ENCODE measurements around the gene OSBPL8.
"Not testable (repeated sequence)": the region's sequence is repeated elsewhere in the genome, so short reads cannot be mapped to it uniquely, and the experiment has no call there.

The OSBPL8 gene

DNA sequence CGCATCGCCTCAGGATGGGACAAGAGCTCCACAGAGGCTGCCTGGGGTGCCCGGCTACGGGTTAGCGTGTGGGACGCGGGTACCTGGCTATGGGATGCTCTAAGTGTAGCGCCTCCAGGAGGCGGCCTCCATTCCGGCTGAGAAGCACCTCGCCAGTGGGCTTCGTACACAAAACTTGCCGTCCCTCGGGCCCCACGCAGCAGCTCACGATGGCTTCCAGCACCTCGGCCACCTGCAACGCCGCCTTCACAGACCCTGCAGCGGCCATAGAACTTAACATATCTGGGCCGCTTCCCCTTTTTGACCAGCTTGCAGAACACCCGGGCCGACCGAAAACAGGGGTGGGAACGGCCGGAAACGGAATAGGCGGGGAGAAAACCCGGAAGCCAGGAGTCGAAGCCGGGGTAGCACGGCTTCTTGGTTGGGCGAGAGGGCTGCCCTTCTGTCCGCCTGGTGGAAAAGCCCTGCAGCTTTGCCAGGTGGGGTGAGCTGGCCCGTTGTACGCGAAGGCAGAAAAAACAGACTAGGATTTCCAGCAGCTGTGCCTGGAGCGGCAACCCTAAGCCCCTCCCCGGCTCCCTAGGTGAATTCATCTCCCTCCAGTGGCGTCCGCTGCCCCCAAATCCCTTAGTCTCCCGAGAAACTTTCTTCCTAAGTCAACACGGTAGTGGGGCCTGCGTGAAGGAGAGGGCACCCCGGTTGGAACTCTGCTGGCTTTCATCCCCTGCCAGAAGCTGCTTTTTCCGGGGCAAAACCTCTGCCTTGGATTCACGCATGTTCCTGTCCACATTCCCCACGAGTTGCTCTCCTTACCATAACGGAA is 211.3 kb downstream of the OSBPL8 start, which contains the start of gene BBS10:
BBS10 (minus strand) TSS at position 337 of the 823 bp plus-strand sequence; CDS start at position 280, 57 bp downstream.
- peak; percentile 97 for DNase-seq (ENCODE audit: low spot score)

DNA sequence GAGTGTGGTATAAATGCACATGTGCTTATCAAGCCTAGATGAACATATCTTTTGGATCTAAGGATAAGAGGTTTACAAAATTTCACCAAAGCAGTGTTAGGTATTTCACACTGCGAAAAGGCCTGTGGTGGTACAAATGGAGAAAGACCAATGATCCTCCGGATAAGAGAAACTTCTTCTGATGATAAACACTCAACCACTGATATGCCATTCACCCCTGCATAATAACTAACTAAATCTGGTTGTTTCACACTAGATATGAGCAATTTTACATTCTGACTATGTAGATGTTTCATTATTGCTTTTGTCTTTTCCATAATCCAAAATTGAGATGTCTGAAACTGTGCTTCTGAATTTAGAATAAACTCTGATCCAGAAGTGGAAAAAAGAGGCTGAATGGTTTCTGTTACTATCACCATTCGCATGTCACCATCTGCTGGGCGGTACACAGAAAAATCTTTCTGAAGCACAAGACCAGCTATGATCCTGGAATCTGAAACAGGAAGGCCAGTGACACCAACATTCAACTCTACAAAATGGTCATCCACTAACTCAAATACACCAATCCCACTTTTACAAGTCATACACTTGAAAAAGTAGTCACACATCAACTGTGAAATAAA is 212.7 kb downstream of the OSBPL8 start:
- peak; percentile 66 for DNase-seq (ENCODE audit: low spot score)

DNA sequence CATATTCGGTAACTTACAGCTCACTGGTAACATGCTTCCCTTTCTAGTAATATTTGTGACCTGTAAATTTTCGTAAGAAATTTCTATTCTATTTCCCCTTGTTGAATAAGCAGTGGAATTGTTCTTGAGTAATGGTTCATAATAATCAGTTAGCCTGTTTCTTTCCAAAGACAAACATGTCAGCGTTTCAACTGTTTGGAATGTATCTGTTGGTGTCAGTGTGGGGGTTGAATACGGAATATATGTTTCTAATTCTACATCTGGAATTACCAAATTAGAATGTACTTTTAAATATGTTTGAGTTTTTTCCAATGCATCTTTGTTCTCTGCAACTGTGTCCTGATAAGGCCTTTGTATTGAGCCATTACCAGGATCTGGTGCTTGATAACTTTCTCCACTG is 213.3 kb downstream of the OSBPL8 start:
- DNase-seq (ENCODE audit: low spot score), result no peak

DNA sequence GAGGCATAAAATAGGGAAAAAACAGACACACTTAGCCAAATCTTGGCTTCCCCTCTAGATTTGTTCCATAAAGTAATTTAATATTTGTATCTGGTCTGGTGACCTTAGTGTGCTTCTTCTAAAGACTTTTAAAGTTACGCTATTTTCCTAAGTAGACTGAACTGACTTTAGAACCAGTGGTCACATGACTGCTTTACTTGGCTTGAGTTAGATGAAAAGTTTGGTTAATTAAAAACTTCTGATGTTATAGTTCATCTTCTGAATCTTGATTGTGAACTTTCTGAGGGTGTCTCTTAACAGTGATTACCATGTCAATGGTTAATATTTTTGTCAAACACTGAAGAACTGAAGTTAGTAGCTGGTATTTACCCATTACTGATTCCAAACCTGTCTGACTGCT is 214.0 kb downstream of the OSBPL8 start:
- DNase-seq (ENCODE audit: low spot score), result no peak

DNA sequence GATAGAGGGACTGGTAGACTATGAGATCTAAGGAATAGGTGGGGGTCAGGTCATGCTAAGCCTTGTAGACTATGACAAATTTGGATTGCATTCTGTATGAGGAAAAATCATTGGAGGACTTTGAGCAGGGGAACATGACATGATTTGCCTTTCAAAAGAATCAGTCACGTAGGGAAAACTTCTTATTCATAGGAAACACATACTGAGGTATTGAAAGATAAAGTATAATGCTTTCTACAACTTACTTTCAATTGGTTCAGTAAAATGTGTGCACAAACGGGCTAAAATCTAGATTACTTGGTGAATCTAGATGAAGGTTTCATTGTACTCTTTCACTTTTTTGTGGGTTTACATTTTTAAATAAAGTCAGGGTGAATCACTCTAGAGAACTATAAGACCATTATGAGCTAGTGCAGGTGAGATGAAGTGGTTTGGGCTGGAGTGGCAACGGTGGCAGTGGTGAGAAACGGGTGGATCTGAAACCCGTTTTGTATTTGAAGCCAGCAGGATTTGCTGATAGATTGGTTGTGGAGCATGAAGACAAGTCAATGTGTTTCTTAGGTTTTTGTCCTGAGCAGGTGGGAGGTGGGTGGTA is 218.0 kb downstream of the OSBPL8 start:
- DNase-seq (ENCODE audit: low spot score), result no peak

DNA sequence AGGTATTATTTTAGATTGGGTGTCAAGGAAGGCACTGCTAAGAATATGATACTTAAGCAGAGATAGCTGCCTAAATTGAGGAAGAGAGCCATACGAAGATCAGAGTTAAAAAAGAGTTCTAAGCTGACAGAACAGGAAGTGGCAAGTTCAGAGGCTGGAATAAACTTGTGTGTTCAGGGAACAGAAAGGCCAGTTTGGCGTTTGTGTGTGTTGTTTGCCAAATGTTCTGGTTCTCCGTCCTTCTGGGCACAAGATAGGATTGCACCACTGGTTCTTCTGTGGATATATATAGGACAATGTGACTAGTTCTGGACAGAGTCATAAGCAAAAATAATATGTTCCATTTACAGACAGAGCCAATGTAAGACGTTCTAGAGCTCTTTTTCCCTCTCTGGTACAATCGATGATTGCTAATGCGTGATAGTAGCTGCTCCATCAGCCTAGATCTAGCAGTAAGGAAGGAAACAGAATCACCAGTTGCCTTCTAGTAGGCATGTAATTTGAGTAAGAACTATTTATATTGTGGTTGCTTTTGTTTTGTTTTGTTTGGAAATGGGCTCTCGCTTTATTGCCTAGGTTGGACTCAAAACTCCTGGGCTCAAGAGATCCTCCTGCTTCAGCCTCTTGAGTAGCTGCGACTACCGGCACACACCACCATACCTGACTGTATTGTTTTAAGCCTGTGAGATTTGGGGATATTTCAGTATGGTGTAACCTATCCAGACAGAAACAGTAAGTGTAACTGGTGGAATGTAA is 218.7 kb downstream of the OSBPL8 start:
- DNase-seq (ENCODE audit: low spot score), result no peak

DNA sequence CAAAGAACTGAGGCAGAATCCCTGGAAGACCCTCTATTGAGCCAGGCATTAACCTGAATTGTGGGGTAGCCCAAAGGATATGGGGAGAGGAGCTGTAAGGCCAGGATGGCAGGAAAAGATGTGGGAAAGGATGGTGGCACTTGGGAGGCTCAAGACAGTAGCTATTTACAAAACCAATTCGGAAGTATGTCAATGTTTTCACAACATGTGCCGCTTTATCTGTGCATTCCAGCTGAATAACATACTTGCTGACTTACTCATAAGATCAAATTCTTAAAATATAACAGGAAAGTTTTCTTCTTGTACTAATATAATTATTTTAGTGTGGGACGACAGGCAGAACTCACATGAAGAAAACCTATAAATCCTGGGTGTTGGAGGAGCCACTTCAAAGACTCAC is 222.0 kb downstream of the OSBPL8 start:
- no peak for DNase-seq (ENCODE audit: low spot score)

DNA sequence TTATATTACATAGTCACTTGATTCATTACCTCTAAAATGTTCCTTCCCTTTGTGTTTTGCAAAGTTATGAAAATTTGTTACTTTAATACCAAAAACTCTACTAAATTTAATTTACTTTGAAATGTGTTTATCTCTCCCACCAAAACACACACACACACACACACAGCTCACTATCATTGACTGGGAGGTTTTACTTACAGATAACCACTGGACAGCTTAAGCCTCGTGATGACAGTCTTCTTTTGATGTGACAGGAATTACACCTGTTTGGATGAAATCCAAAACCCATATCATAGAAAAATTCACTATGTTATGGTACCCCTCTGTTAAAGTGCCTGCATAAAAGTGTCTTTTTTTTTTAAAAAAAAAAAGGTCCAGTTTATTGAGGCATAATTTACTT is 227.0 kb downstream of the OSBPL8 start:
- DNase-seq (ENCODE audit: low spot score), result no peak

DNA sequence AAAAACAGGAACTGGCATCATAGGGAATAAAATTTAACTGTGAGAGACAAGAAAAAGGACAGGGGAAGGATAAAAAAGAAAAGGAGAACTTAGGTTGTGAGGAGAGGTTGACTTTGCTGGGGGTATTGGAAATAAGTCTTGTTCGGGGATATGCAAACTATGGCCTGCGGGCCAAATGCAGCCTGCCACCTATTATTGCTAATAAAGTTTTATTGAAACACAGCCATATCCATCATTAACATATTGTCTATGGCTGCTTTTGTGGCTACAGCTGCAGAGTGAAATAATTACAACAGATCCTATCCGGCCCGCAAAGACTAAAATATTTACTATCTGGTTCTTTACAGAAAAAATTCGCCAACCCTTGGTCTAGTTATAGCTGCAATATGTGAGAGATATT is 230.0 kb downstream of the OSBPL8 start:
- no peak for DNase-seq (ENCODE audit: low spot score)

DNA sequence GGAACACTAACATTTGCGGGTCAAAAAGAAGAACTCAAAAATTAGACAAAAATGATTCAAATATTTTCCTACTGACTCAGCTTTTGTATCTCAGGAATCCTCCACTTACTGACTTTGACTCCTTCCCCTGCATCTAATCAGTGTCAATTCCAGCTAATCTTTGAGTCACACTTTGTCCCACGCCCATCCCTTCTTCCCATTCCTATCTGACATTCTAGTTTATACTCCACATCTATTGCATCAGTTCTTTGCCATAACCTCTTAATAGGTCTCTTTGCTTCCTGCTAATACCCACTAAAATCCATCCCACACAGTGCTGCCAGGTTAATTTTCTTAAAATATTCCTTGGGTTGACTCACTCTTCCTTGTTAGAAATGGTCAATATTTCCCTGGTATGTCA is 230.4 kb downstream of the OSBPL8 start:
- DNase-seq (ENCODE audit: low spot score), result no peak

DNA sequence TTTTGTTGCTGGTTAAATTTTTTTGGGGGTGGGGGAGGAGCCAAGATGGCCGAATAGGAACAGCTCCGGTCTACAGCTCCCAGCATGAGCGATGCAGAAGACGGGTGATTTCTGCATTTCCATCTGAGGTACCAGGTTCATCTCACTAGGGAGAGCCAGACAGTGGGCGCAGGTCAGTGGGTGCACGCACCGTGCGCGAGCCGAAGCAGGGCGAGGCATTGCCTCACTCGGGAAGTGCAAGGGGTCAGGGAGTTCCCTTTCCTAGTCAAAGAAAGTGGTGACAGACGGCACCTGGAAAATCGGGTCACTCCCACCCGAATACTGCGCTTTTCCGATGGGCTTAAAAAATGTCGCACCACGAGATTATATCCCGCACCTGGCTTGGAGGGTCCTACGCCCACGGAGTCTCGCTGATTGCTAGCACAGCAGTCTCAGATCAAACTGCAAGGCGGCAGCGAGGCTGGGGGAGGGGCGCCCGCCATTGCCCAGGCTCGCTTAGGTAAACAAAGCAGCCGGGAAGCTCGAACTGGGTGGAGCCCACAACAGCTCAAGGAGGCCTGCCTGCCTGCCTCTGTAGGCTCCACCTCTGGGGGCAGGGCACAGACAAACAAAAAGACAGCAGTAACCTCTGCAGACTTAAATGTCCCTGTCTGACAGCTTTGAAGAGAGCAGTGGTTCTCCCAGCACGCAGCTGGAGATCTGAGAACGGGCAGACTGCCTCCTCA is 239.8 kb downstream of the OSBPL8 start:
- DNase-seq (ENCODE audit: low spot score), result not testable (repeated sequence)

DNA sequence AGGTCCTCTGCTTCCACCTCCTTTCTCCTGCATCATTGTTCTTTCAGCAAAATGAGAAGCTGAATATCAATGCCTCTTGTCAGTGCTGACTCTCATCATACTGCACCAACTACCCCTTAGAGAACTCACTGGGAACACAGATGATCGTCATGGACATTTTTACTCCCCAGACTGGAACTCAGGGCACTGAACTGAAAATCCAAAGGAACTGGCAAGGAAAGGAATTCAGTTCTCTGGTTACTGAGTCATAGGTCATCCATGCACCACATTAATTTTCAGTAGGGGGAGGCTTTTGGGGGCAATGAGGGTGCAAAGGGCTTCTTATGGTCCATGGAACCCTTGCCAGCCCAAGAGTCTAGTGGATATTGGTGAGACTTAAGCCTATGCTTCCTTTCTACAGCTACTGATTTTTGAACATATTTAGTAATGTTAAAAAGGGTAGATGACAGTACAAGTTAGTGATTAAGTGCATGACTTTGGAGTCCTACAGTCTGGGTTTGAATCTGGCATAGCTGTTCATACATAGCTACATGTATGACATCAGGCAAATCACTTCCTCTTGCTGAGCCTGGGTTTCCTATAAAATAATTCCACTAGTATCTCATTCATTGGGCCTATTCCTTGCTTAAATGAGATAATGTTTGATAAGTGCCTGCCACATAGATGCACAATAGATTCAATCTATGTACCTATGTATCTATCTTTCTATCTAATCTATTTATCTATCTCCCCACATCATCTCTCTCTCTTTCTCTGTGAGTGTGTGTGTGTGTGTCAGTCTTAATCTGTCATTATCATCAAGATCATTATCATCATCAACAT is 240.6 kb downstream of the OSBPL8 start:
- no peak for DNase-seq (ENCODE audit: low spot score)

DNA sequence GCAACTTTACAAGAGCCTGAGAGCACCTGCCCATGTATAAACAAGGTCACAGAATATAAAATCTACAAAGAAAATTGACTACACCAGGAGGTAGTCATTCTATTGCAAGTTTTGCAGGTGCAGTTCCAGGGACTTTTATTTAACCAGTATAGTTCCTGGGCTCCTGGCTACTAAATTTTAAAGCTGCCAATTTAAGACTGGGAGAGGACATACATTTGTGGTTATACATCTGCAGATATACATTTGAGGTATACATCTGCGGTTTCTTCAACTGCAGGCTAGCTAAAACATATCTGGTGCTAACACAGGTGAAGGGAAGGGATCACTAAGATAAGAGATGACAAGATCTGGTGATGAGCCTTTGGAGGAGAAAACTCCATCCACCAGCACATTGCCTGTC is 241.6 kb downstream of the OSBPL8 start:
- DNase-seq (ENCODE audit: low spot score), result no peak

DNA sequence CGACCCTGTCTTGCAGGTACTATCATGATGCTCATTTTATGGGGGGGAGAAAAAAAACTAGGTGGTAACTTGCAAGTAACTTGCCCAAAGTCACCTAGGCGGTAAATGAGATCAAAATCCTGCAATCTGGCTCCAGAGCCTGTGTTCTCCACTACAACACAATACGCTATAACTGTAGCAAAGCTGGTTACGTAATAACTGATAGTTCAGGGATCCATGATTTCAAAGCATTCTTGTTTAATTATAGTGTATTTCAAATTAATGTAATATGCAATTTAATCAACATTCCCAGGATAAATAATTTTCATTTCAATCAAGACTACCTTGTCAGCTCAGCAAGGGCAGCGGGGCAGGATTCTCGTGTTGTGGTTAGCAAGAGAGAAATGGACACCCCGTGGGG is 243.1 kb downstream of the OSBPL8 start:
- DNase-seq (ENCODE audit: low spot score), result no peak

DNA sequence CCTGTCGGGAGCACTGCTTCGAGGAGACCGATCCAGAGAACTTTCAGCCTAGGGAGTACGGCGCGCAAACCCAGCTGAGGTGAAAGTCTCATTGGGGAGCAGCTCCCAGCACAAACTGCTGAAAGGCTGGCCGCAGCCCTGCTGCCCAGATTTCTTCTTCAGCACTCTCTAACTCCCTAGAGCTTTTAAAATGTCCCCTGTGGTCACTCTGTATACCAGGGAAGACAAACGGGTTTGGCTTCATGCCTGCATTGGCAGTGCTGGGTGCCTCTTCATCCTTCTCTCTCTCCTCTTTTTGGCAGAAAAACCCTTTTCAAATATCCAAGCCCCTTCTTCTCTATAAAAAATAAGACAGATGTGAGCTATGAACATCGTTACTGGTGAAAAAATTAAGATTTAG is 246.3 kb downstream of the OSBPL8 start:
- DNase-seq (ENCODE audit: low spot score), result no peak

DNA sequence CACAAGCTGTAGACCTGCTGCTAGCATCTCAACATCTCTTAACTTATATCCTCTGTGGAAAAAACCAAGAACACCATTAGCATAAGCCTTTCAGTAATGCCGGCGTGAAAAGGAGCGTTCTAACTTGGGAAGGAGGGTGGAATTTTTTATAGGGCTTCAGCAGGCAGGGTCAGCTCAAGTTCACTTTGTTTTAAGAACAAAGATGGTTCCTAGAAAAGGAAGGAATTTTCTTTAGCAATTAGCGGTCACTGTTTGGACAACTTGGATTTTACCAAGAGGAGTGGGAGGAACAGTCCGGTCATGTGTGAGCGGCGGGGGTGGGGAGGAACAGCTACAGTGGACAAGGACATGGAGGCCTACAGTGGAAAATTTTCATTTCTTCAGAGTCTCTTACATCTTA is 247.3 kb downstream of the OSBPL8 start:
- DNase-seq (ENCODE audit: low spot score), result no peak

DNA sequence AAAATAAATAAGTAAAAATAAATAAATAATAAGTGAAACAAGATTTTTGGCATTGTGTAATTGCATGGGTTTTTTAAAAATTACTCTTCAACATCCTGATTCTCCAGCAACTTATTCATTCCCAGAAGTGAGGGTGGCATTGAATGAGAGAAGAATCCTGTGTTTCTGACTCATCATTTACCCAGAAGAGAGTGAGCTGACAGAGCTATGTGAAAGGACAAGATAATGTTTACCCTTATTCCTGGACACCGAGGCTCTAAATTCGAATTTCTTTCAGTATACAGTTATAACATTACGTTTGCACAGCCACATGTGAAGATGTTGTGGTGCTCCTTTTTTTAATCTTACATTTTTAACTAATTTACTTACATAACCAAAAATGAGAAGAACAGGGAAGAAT is 247.8 kb downstream of the OSBPL8 start:
- DNase-seq (ENCODE audit: low spot score), result no peak

DNA sequence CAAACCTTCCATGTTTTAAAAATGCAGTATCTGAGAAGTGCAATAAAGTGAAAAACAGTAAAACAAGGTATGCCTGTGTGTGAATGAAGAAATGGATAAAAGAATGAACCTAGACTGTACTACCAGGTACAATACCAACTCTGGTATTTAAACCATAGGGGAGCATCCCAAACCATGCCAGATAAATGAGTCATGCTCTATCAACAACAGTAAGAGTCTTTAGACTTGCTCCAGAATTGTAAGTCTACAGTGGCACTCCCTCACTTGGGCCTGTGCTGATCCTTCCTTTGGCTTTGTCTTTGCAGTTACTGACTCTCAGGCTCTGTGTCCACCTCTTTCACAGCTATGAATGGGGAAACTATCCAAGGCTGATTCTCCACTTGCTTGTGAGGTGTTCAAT is 249.5 kb downstream of the OSBPL8 start:
- DNase-seq (ENCODE audit: low spot score), result no peak

DNA sequence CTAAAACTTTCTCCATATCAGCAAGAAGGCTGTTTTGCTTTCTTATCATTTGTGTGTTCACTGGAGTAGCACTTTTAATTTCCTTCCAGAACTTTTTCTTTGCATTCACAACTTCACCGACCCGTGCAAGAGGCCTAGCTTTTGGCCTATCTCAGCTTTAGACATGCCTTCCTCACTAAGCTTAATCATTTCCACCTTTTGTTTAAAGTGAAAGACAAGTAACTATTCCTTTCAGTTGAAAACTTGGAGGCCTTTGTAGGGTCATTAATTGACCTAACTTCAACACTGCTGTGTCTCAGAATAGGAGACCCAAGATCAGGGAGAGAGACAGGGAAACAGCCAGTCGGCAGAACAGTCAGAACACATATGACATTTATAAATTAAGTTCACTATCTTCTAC is 250.7 kb downstream of the OSBPL8 start:
- DNase-seq (ENCODE audit: low spot score), result no peak

DNA sequence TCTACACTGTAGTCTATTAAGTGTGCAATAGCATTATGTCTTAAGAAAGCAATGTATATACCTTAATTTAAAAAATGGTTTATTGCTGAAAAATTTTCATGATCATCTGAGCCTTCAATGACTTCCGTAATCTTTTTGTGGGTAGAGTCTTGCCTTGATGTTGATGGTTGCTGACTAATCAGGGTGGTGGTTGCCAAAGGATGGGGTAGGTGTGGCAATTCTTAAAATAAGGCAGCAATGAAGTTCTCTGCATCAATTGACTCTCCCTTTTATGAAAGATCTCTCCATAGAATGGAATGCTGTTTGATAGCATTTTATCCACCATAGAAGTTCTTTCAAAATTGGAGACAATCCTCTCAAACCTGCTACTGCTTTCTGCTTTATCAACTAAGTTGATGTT is 252.5 kb downstream of the OSBPL8 start:
- no peak for DNase-seq (ENCODE audit: low spot score)

DNA sequence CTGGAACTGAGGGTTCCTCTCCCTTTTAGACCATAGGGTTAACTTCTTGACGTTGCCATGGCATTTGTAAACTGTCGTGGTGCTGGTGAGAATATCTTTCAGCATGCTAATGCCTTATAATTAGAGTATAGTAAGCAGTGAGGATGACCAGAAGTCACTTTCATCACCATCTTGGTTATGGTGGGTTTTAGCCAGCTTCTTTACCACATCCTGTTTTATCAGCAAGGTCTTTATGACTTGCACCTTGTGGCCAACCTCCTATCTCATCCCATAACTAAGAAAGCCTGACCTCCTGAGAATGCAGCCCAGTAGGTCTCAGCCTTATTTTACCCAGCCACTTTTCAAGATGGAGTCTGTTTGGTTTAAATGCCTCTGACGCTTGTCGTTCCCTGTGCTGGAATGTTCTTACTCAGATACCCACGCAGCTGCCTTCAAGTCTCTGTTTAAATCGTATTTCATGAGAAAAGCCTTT is 255.5 kb downstream of the OSBPL8 start:
- no peak for DNase-seq (ENCODE audit: low spot score)
